ENCODE results near the gene SIAH2.

Gene SIAH2

GRCh38 chr3:150733373-150733935, 29.5 kb downstream of the SIAH2 start:
- DNase-seq = no peak

- no peak for DNase-seq
These were observed 33.1 kb downstream of the SIAH2 start for GRCh38 chr3:150729682-150730360.

GRCh38 chr3:150727653-150728502, 35.1 kb downstream of the SIAH2 start:
- DNase-seq = no peak

- no peak for DNase-seq
These were observed 37.4 kb downstream of the SIAH2 start for GRCh38 chr3:150725548-150725947.

- DNase-seq = no peak
These were observed 39.0 kb downstream of the SIAH2 start for GRCh38 chr3:150723946-150724345.

- DNase-seq = no peak
These were observed 40.7 kb downstream of the SIAH2 start for GRCh38 chr3:150722267-150722666.

GRCh38 chr3:150721285-150722130, 41.5 kb downstream of the SIAH2 start:
- peak; percentile 9 to 80 for DNase-seq

GRCh38 chr3:150720444-150720843, 42.5 kb downstream of the SIAH2 start:
- no peak for DNase-seq

GRCh38 chr3:150710097-150710496, 52.9 kb downstream of the SIAH2 start:
- DNase-seq = no peak

- peak; percentile 87 for DNase-seq
These were observed 59.1 kb downstream of the SIAH2 start, which contains the start of gene ERICH6 for GRCh38 chr3:150703756-150704344. ERICH6 (minus strand) TSS chr3:150703920; CDS start chr3:150703898, 22 bp downstream.

- DNase-seq = peak; percentile 42 to 58
These were observed 59.6 kb downstream of the SIAH2 start for GRCh38 chr3:150703299-150703755.

GRCh38 chr3:150699068-150699639, 63.8 kb downstream of the SIAH2 start:
- no peak for DNase-seq

- no peak for DNase-seq
These were observed 65.3 kb downstream of the SIAH2 start for GRCh38 chr3:150697646-150698045.

- DNase-seq = no peak
These were observed 71.4 kb downstream of the SIAH2 start for GRCh38 chr3:150691414-150692040.
